ENCODE results near the gene RPP21. TPM values are rescaled to one million over a fixed set of nuclear protein-coding genes. Genes with fewer than 3 reads are reported as not detected.

Gene RPP21

GRCh38 chr6:30391240-30391639 lies 46.3 kb downstream of the RPP21 start:
- Histone ChIP-seq H3K4me3 (ENCODE audit: low read length in 2 of 2) (no peak overlapping the region), H3K9me3 (replicated peaks in 1 of 2; ENCODE audit: control insufficient read depth in 2 of 2, insufficient read depth in 1 of 2, low read depth in 1 of 2, low read length in 2 of 2) (no peaks in the 10 kb centered on the region), H3K14ac (ENCODE audit: low read length) (no peak overlapping the region), H3K79me1 (ENCODE audit: low read depth, low read length) (no peaks in the 10 kb centered on the region), H4K8ac (ENCODE audit: low read depth, low read length) (no peak overlapping the region), H3K4ac (ENCODE audit: low read length) (no peak overlapping the region), H2BK120ac (ENCODE audit: low read depth, low read length) (no peak overlapping the region), H2AK5ac (ENCODE audit: low read depth, low read length) (no peak overlapping the region), H3K4me2 (ENCODE audit: insufficient read depth, low read length, poor library complexity, severe bottlenecking) (no peak overlapping the region), H3K27ac (replicated peaks; ENCODE audit: low read length) (no peak overlapping the region), H3K4me1 (ENCODE audit: control insufficient read depth in 2 of 2, insufficient read depth in 1 of 2, low read depth in 1 of 2, low read length in 2 of 2) (no peaks in the 10 kb centered on the region), H2BK5ac (ENCODE audit: low read length) (no peak overlapping the region), H4K91ac (ENCODE audit: low read depth, low read length, poor library complexity) (no peak overlapping the region), H3K36me3 (replicated peaks in 1 of 2; ENCODE audit: control insufficient read depth in 2 of 2, insufficient read depth in 2 of 2, low read length in 2 of 2) (no peaks in the 10 kb centered on the region), H2BK15ac (ENCODE audit: low read length) (no peak overlapping the region), H3K27me3 (ENCODE audit: control insufficient read depth in 3 of 3, insufficient read depth in 3 of 3, low read depth in 1 of 3, low read length in 3 of 3) (peaks cover 0 to 45% (median 0%) of the 10 kb centered on the region in 3 experiments), H3K9ac (ENCODE audit: low read depth, low read length, poor library complexity) (no peak overlapping the region), H2BK12ac (ENCODE audit: low read length) (no peak overlapping the region), H2AFZ (ENCODE audit: low read length) (no peak overlapping the region), H3K18ac (ENCODE audit: low read length) (no peak overlapping the region), H3K23ac (ENCODE audit: low read depth, low read length, poor library complexity) (no peak overlapping the region)
- WGBS, 2 donors (ENCODE audit: extremely low coverage in 2 of 2, insufficient read length in 2 of 2, insufficient replicate concordance in 1 of 2) = no CpG with 5 or more reads among the region's 3 CpGs
- DNase-seq (ENCODE audit: low spot score) = no peak

- Histone ChIP-seq H3K4me1 (ENCODE audit: control insufficient read depth in 2 of 2, insufficient read depth in 1 of 2, low read depth in 1 of 2, low read length in 2 of 2) (no peaks in the 10 kb centered on the region), H3K36me3 (replicated peaks in 1 of 2; ENCODE audit: control insufficient read depth in 2 of 2, insufficient read depth in 2 of 2, low read length in 2 of 2) (no peaks in the 10 kb centered on the region), H4K8ac (ENCODE audit: low read depth, low read length) (no peak overlapping the region), H3K27me3 (ENCODE audit: control insufficient read depth in 3 of 3, insufficient read depth in 3 of 3, low read depth in 1 of 3, low read length in 3 of 3) (peaks cover 0 to 53% (median 0%) of the 10 kb centered on the region in 3 experiments), H3K4ac (ENCODE audit: low read length) (no peak overlapping the region), H2AFZ (ENCODE audit: low read length) (no peak overlapping the region), H3K27ac (replicated peaks; ENCODE audit: low read length) (no peak overlapping the region), H3K9ac (ENCODE audit: low read depth, low read length, poor library complexity) (no peak overlapping the region), H3K9me3 (replicated peaks in 1 of 2; ENCODE audit: control insufficient read depth in 2 of 2, insufficient read depth in 1 of 2, low read depth in 1 of 2, low read length in 2 of 2) (no peaks in the 10 kb centered on the region), H2BK120ac (ENCODE audit: low read depth, low read length) (no peak overlapping the region), H3K79me1 (ENCODE audit: low read depth, low read length) (no peaks in the 10 kb centered on the region), H3K18ac (ENCODE audit: low read length) (no peak overlapping the region), H2BK5ac (ENCODE audit: low read length) (no peak overlapping the region), H4K91ac (ENCODE audit: low read depth, low read length, poor library complexity) (no peak overlapping the region), H2BK15ac (ENCODE audit: low read length) (no peak overlapping the region), H2AK5ac (ENCODE audit: low read depth, low read length) (no peak overlapping the region), H2BK12ac (ENCODE audit: low read length) (no peak overlapping the region), H3K14ac (ENCODE audit: low read length) (no peak overlapping the region), H3K4me2 (ENCODE audit: insufficient read depth, low read length, poor library complexity, severe bottlenecking) (no peak overlapping the region), H3K4me3 (ENCODE audit: low read length in 2 of 2) (no peak overlapping the region), H3K23ac (ENCODE audit: low read depth, low read length, poor library complexity) (no peak overlapping the region)
- WGBS, 2 donors (ENCODE audit: extremely low coverage in 2 of 2, insufficient read length in 2 of 2, insufficient replicate concordance in 1 of 2) = no CpG with 5 or more reads among the region's 5 CpGs
- no peak for DNase-seq (ENCODE audit: low spot score)
These were observed 49.2 kb downstream of the RPP21 start for GRCh38 chr6:30394139-30394538.

Small RNA genes within 50 kb of the gene (small RNA-seq; reads per million reads assigned to genes)
- gene HLA-N (ENCODE audit: insufficient read depth) = not detected

All from neuronal stem cell (in vitro differentiated cells).